PC-9 (cell line): ENCODE data around the gene SIX1. TPM values are rescaled to one million over a fixed set of nuclear protein-coding genes. Genes with fewer than 3 reads are reported as not detected.
A peak's percentile ranks its signal among the peaks of the same experiment; 100 is the strongest.

Source experiments
- BruUV-seq: library from RNA; stranded (reverse); fragments of 400-500 nt; replicated peaks from 2 replicates; lab custom pipeline; 2021; lab: Mats Ljungman, UMichigan
- CTCF ChIA-PET: fragments of 300-600 bp; sonication (Branson Sonifier 250); formaldehyde crosslinking; loops from one replicate; lab custom pipeline; 2022; ENCODE audit warnings: antibody characterized with exemption; lab: Charles Lee
- POLR2A ChIA-PET: fragments of 300-600 bp; sonication (Branson Sonifier 250); formaldehyde crosslinking; loops from one replicate; lab custom pipeline; 2022; ENCODE audit warnings: antibody characterized with exemption; ENCODE audit not compliant: unreplicated experiment; lab: Charles Lee
- DNase-seq, 2 experiments: peaks; one replicate each; pipeline versions ENCODE4 v3.0.0 to v3.0.0-alpha.2; 2015 to 2022; ENCODE audit warnings: mixed read lengths in 1 of 2
- H2AFZ ChIP-seq: fragments of 200-600 bp; sonication (generic); 2 replicates; pipeline ENCODE4 v1.8.1; 2017; ENCODE audit warnings: antibody characterized with exemption
- H3F3A ChIP-seq: fragments of 200-600 bp; sonication (generic); 2 replicates; pipeline ENCODE4 v1.8.1; 2017; ENCODE audit warnings: antibody characterized with exemption, mild to moderate bottlenecking, low read depth; ENCODE audit not compliant: insufficient read depth
- H3K27ac ChIP-seq: fragments of 200-600 bp; sonication (generic); 2 replicates; pipeline ENCODE4 v1.6.1; 2016; ENCODE audit warnings: mixed run types
- H3K27me3 ChIP-seq: fragments of 200-600 bp; sonication (generic); 2 replicates; pipeline ENCODE4 v1.6.1; 2016; ENCODE audit warnings: low read depth, mixed run types; ENCODE audit not compliant: insufficient read depth
- H3K36me3 ChIP-seq: fragments of 200-600 bp; sonication (generic); 2 replicates; pipeline ENCODE4 v1.6.1; 2016; ENCODE audit warnings: low read depth, mixed run types
- H3K4me1 ChIP-seq: fragments of 200-600 bp; sonication (generic); replicated peaks from 2 replicates; pipeline ENCODE4 v1.6.1; 2016; ENCODE audit warnings: mixed run types; ENCODE audit not compliant: insufficient read depth
- H3K4me2 ChIP-seq: fragments of 200-600 bp; sonication (generic); 2 replicates; pipeline ENCODE4 v1.6.1; 2017; ENCODE audit warnings: mixed run types
- H3K4me3 ChIP-seq: fragments of 200-600 bp; sonication (generic); 2 replicates; pipeline ENCODE4 v1.6.1; 2016; ENCODE audit warnings: mixed run types
- H3K79me2 ChIP-seq: fragments of 200-600 bp; sonication (generic); 2 replicates; pipeline ENCODE4 v1.6.1; 2017; ENCODE audit warnings: low read depth, mixed run types
- H3K9me2 ChIP-seq: fragments of 200-600 bp; sonication (generic); 2 replicates; pipeline ENCODE4 v1.8.1; 2017; ENCODE audit warnings: mild to moderate bottlenecking; ENCODE audit not compliant: insufficient read depth
- H3K9me3 ChIP-seq: fragments of 200-600 bp; sonication (generic); 2 replicates; pipeline ENCODE4 v1.8.1; 2016; ENCODE audit warnings: low read depth; ENCODE audit not compliant: insufficient read depth
- H4K20me1 ChIP-seq: fragments of 200-600 bp; sonication (generic); 2 replicates; pipeline ENCODE4 v1.8.1; 2017; ENCODE audit not compliant: insufficient read depth
- CTCF ChIP-seq: fragments of 200-600 bp; sonication (generic); conservative IDR thresholded peaks from 2 replicates; pipeline ENCODE4 v1.6.1; 2017; ENCODE audit warnings: mixed run types, antibody characterized with exemption, mild to moderate bottlenecking, moderate library complexity
- EZH2 ChIP-seq: fragments of 200-600 bp; sonication (generic); IDR thresholded peaks from 2 replicates; pipeline ENCODE4 v1.8.0; 2017; ENCODE audit warnings: antibody characterized with exemption, low read depth
- intact Hi-C: fragments of 100-400 bp; cut with micrococcal nuclease; formaldehyde crosslinking; loops from one replicate; pipeline ENCODE4 v1.10.0; 2022; ENCODE audit not compliant: unreplicated experiment
- total RNA-seq: library from RNA; stranded (reverse); gene quantifications from 2 replicates; pipeline ENCODE4 v1.2.3, GENCODE V29; 2021

Gene SIX1
- total RNA-seq, 1 experiment from 2014 or later: 8.1 TPM

DNA sequence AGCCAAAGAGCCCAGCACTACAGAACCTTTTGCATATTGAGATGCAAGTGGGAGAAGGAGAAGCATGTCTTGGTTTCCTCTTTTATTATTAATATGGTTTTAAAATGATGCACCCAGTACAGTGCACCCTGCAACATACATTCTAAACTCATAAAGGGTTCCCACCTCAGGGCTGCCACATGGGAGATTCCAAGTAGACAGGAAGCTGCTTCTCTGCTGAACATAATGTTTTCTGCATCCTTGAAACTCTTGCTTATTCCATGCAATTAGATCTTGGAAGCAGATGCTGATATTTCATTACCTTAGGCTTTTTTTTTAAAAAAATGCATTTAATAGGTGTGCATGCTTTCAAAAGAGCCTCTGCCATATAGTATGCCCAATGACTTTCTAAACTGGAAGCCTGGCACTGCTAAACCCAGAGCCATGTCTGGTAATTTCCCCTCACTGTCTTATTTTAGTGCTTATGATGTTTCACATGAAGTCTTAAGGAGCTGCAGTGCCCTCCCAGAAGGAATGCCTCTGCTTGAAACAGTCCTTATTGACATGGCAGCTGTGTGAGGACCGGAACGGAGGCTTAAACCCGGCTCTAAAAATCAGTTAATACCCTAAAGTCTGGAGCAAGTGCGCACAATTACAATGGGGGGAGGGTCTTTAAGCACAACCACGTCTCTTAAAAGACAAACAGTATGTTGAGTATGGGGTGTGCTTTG lies 2.0 kb upstream of the SIX1 start:
- POLR2A ChIA-PET: no interaction called here
- H3K36me3 ChIP-seq: no peaks in the 10 kb centered on the region
- H3K9me2 ChIP-seq: no peaks in the 10 kb centered on the region
- intact Hi-C loops: loop anchor here (10.0 kb wide), 1 partner anchor 214 kb away; no protein-coding TSS in a partner anchor
- H3F3A ChIP-seq: peaks cover 7% of the 10 kb centered on the region; the same call in 1 of the 2 replicates
- BruUV-seq: no TSS peak
- H2AFZ ChIP-seq: no peak overlapping the region
- CTCF ChIA-PET: interaction anchor here (0.7 kb wide), 1 partner anchor 25 kb away, joined by 3 read pairs; no protein-coding TSS in a partner anchor
- no peaks in the 10 kb centered on the region for H3K9me3 ChIP-seq
- no peak overlapping the region for H3K27ac ChIP-seq
- TF ChIP-seq CTCF (no peak), EZH2 (no peak)
- no peak overlapping the region for H3K4me3 ChIP-seq
- H4K20me1 ChIP-seq: no peaks in the 10 kb centered on the region
- no peak for DNase-seq
- H3K27me3 ChIP-seq: no peaks in the 10 kb centered on the region
- H3K79me2 ChIP-seq: peaks cover 24% of the 10 kb centered on the region
- H3K4me2 ChIP-seq: no peak overlapping the region
- peaks cover 6% of the 10 kb centered on the region for H3K4me1 ChIP-seq

DNA sequence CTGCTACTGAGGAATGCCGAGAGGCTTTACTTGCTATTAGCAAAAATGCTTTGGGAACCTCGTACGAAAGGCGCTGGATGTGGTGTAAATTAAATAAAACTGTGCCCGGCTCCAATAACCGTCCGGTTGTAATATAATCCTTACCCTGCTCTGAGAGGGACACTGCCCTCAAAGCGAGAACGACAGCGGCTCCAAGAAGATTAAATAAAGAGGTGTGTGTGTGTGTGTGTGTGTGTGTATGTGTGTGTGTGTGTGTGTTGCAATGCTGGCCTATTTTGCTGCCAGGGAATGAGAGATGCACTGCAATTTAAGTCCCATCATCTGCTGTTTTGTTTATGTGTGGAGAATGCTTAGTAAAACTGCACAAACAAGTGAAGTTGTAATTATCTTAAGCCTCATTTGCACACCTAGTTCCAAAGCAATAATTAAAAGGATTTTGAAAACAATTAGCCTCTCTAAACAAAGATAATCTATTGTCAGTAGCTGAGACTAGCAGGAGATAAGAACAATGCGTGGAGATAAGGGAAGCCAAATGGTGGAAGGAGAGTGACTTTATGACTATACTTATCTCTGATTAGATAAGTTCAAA lies 1.2 kb upstream of the SIX1 start:
- POLR2A ChIA-PET: no interaction called here

More for the DNA sequence above, 1.2 kb upstream of the SIX1 start:
- peak overlapping the region; percentile 88; the same call in 1 of the 2 replicates for H3K4me3 ChIP-seq
- H3K27ac ChIP-seq: no peak overlapping the region
- H3F3A ChIP-seq: peaks cover 7% of the 10 kb centered on the region; the same call in 1 of the 2 replicates
- peak overlapping the region; percentile 97 for H3K4me2 ChIP-seq
- H3K9me2 ChIP-seq: no peaks in the 10 kb centered on the region
- CTCF ChIA-PET: interaction anchor here (0.6 to 0.7 kb wide), 3 partner anchors 25 to 528 kb away, joined by 3 to 10 read pairs (median 3); no protein-coding TSS in a partner anchor
- intact Hi-C loops: loop anchor here (10.0 kb wide), 1 partner anchor 214 kb away; no protein-coding TSS in a partner anchor
- no TSS peak for BruUV-seq
- TF ChIP-seq EZH2 (no peak), CTCF (no peak)
- peak overlapping the region; percentile 97; the same call in 1 of the 2 replicates for H2AFZ ChIP-seq
- peaks cover 32% of the 10 kb centered on the region for H3K79me2 ChIP-seq
- H3K27me3 ChIP-seq: no peaks in the 10 kb centered on the region
- peaks cover 13% of the 10 kb centered on the region for H3K4me1 ChIP-seq
- peak in 1 of 2 experiments; percentile 11 for DNase-seq
- no peaks in the 10 kb centered on the region for H3K36me3 ChIP-seq
- H3K9me3 ChIP-seq: no peaks in the 10 kb centered on the region
- no peaks in the 10 kb centered on the region for H4K20me1 ChIP-seq
